Islet precursor cell (in vitro differentiated cells): ENCODE results near the gene SMARCC1.
"Not testable (repeated sequence)": the region's sequence is repeated elsewhere in the genome, so short reads cannot be mapped to it uniquely, and the experiment has no call there.

Experiments
- DNase-seq: peaks from one replicate; pipeline ENCODE4 v3.0.0-alpha.2; 2018

Gene SMARCC1

DNA sequence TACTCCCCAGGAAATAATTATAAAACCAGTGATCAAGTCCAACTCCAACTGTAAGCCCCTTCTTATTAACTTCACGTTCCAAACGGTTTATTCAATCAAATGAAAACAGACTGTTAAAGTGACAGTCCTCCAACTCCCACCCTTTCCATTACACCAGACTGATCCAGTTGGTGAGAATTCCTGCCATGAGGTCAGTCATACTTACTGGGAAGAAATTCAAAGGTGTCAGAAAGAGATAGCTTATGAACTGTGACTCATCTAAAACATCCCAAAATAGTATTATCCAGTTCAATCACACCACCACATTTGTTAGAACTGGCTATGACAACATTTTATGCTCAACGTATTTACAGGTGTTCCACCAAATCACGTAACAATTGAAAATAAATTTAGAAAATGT is 19.5 kb downstream of the SMARCC1 start:
- DNase-seq = no peak

GRCh38 chr3:47761046-47761445 is 20.6 kb downstream of the SMARCC1 start:
- no peak for DNase-seq

- not testable (repeated sequence) for DNase-seq
Observed at GRCh38 chr3:47760207-47760606, 21.5 kb downstream of the SMARCC1 start.

DNA sequence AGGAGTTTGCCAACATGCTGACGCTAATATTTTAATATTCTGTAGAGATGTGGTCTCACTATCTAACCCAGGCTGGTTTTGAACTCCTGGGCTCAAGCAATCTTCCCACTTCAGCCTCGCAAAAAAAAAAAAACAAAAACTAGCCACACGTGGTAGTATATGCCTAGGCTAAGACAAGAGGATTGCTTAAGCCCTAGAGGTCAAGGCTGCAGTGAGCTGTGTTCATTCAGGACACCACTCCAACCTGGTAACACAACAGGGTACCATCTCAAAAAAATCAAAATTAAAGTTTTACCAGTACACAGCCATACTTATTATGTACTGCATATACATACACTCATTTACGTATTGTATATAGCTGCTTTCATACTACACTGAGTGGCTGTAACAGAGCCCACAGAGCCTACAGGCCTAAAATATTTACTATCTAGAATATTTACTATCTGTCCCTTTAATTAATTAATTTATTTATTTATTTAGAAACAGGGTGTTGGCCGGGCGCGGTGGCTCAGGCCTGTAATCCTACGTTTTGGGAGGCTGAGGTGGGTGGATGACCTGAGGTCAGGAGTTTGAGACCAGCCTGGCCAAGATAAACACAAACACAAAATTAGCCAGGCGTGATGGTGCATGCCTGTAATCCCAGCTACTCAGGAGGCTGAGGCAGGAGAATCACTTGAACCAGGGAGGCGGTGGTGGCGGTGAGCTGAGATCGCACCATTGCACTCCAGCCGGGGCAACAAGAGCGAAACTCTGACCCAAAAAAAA is 23.2 kb downstream of the SMARCC1 start:
- DNase-seq = no peak

DNA sequence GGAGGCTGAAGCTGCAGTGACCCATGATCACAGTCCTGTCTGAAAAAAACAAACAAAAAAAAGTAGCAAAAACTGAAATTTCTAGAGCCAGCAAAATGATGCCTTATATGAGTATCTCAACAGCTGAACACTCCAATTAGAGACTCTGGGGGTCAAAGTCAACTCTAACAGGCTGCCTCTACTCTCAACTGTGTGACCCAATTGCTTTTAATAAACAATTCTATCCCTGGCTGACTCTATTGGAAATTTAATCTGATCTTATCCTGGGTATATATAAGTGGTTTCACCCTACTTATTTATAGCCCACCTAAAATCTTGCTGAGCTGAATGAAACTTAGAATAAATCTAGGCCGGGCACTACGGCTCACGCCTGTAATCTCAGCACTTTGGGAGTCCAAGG is 29.0 kb downstream of the SMARCC1 start:
- no peak for DNase-seq

DNA sequence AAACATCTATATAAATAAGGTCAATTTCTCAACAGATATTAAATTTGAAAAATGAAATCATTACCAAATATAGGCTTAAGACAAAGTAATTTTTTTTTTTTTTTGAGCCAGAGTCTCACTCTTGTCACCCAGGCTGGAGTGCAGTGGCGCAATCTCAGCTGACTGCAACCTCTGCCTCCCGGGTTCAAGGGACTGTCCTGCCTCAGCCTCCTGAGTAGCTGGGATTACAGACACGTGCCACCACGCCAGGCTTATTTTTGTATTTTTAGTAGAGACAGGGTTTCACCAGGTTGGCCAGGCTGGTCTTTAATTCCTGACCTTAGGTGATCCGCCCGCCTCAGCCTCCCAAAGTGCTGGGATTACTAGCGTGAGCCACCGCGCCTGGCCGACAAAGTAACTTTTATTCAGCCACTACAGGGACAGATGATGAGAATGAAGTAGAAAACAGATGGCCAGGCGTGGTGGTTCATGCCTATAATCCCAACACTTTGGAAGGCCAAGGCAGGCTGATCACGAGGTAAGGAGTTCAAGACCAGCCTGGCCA is 30.8 kb downstream of the SMARCC1 start:
- DNase-seq = not testable (repeated sequence)

- no peak for DNase-seq
Observed at GRCh38 chr3:47747558-47747957, 34.1 kb downstream of the SMARCC1 start.

GRCh38 chr3:47746264-47746663 is 35.4 kb downstream of the SMARCC1 start:
- DNase-seq = no peak

GRCh38 chr3:47743855-47744254 is 37.8 kb downstream of the SMARCC1 start:
- no peak for DNase-seq

DNA sequence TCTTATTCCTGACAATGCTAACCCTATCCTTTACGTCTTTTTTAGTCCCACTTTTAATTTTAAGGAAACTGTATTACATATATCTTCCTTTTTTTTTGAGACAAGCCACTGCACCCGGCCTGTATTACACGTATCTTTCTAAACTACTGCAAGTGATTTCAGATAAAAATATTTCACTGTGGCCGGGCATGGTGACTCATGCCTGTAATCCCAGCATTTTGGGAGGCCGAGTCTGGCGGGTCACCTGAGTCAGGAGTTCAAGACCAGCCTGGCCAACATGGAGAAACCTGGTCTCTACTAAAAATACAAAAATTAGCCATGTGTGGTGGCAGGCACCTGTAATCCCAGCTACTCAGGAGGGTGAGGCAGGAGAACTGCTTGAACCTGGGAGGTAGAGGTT is 38.3 kb downstream of the SMARCC1 start:
- DNase-seq = not testable (repeated sequence)

DNA sequence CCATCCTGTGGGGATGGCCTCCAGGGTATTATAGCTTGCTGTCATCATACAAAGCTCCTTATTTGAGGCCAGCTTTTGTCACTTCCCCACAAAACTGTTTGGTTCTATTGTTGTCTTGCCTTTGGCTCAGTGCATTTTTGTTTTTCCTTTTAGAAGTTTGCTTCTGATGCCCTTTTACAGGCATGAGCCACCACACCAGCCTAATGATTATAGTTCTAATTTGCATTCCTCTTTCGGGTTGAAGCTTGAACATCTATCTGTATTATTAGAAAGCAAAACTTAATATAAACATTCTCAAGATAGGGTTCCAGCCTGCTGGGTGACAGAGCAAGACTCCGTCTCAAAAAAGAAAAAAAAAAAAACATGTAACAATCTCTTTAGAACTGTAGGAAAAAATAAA is 39.8 kb downstream of the SMARCC1 start:
- no peak for DNase-seq

- no peak for DNase-seq
Observed at GRCh38 chr3:47732143-47732542, 49.5 kb downstream of the SMARCC1 start.

- no peak for DNase-seq
Observed at GRCh38 chr3:47731061-47731460, 50.6 kb downstream of the SMARCC1 start.

DNA sequence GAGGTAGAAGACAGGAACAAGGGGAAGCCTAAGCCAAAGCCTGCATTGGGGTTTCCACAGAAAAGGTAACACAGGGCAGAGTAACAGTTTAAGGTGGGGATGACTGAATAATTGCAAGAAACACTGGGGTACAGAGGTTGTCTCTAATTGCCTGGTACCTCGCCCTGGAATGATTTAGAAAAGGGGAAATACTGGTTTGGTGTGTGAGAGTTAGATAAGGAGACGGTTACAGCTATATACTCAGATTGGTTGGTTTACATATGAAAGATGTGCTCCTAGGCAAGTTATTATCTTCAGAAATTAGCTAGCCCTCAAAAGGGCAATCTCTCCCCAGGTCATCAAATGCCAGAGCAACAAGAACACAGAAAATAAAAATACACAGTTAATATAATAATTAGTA is 58.8 kb downstream of the SMARCC1 start:
- no peak for DNase-seq

- DNase-seq = not testable (repeated sequence)
Observed at GRCh38 chr3:47717448-47717847, 64.2 kb downstream of the SMARCC1 start.

DNA sequence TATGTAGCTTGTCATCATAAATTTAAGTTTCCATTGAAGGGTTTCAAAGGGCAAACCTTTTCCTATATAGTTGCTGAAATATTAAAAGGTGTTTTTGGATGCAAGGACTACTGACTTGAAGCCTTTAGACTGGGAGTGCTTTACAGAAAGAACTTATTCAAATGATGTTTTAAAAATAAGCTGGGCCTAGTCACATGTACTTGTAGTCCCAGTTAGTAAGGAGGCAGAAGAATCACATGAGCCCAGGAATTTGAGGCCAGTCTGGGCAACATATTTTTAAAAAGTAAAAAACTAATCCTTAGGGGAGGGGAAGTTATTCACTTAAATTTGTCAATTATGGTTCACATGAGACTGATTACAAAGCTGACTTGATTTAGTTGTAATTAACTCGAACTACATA is 65.0 kb downstream of the SMARCC1 start:
- DNase-seq = no peak

DNA sequence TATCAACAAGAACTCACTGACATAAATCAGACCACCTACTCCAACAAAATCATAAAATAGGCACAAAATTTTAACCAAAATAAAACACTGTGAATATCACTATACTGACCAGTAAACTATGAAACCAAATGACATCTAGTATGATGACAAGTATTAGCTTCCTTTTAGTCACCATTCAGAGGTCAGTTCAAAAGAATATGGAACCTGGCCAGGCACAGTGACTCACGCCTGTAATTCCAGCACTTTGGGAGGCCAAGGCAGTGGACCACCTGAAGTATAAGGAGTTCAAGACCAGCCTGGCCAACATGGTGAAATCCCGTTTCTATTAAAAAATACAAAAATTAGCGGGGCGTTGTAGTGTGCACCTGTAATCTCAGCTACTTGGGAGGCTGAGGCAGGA is 65.8 kb downstream of the SMARCC1 start:
- DNase-seq = no peak

DNA sequence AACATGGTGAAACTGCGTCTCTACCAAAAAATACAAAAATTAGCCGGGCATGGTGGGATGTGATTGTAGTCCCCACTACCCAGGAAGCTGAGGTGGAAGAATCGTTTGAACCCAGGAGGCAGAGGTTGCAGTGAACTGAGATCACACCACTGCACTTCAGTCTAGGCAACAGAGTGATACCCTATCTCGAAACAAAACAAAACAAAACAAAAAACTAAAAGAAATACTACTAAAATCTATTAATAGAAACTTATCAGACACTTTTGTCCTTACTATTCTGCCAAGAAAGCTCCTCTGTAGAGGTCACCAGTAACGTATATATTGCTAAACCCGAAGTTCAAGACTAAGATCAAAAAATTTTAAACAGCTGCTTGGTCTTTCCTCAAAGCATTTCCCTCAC is 67.1 kb downstream of the SMARCC1 start:
- no peak for DNase-seq

- no peak for DNase-seq
Observed at GRCh38 chr3:47713655-47714054, 68.0 kb downstream of the SMARCC1 start.

DNA sequence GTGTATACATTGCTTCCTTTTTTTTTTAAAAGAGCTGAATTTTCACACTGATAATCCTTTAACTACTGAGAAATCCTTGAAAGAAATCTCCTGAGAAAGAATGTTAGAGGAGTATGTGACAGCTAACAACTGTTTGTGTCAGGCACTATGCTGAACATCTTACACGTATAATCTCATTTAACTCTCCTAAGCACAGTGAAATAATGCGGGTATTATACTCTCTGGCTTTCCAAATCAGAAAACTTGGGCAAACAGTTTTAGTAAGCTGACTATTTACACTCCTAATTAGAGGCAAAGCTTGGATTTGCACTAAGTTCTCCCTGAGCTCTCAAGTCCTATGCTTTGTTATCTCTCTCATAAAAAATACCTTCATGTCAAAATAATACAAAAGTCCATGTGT is 69.3 kb downstream of the SMARCC1 start:
- no peak for DNase-seq

GRCh38 chr3:47711596-47711995 is 70.1 kb downstream of the SMARCC1 start:
- no peak for DNase-seq

GRCh38 chr3:47705391-47705790 is 76.3 kb downstream of the SMARCC1 start:
- DNase-seq = no peak

GRCh38 chr3:47704237-47704612 is 77.5 kb downstream of the SMARCC1 start:
- no peak for DNase-seq

DNA sequence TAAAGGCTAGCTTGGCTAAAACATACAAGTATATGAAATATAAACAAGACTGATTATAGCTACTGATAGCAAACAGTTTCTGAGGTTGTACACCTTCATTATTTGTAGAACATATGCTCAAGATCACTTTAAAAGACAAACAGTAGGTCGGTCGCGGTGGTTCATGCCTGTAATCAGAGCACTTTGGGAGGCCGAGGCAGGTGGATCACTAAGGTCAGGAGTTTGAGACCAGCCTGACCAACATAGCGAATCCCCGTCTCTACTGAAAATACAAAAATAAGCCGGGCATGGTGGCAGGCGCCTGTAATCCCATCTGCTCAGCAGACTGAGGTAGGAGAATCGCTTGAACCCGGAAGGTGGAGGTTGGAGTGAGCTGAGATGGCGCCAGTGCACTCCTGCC is 80.3 kb downstream of the SMARCC1 start:
- no peak for DNase-seq

GRCh38 chr3:47692158-47692557 is 89.5 kb downstream of the SMARCC1 start:
- no peak for DNase-seq
